ENCODE measurements around the gene EIF2S1. TPM values are rescaled to one million over a fixed set of nuclear protein-coding genes. Genes with fewer than 3 reads are reported as not detected.
"Not testable (repeated sequence)": the region's sequence is repeated elsewhere in the genome, so short reads cannot be mapped to it uniquely, and the experiment has no call there.

The EIF2S1 gene
- total RNA-seq, 4 donors from 2014 or later: 27.1 to 74.3 (median 35.9) TPM

DNA sequence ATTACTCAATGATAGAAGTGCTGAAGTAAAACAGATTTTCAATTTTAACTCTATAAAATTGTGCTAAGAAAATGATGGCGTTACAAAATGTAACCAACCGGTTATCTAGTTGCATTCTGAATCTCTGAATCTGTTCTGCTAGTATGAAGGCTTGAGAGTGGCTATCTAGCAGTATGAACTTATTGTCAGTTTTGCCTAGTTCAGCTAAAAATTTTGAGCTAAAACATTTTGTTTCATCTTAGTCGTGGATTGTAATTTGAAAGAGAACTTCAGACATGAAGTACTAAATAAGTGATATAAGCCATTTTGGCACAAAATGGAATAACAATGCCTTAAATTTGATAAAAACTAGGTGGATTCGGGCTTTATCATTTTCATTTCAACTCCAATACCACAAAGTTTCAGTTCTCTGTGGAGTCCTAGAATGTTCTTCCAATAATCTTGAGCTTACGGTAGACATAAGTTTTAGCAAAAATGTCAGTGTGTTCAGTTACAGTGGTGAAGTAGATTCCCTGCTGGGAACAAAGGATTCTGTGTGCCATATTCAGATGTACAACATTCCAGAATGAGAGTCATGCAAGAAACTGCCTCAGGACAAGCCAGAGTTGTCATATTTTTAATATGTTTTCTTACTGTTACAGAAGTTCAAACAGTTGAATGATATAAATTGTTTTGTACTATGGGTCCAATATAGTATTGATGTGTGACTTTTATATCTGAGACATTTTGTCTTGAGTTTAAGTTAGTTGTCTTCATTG lies 28.6 kb upstream of the EIF2S1 start:
- Histone ChIP-seq H3K9me3 (no peaks in the 10 kb centered on the region), H3K27me3 (no peaks in the 10 kb centered on the region), H3K36me3 (peaks cover 0 to 71% (median 0%) of the 10 kb centered on the region in 3 donors), H3K27ac (no peak overlapping the region), H3K4me1 (no peaks in the 10 kb centered on the region), H3K4me3 (no peak overlapping the region)
- TF ChIP-seq, protein P1, sequence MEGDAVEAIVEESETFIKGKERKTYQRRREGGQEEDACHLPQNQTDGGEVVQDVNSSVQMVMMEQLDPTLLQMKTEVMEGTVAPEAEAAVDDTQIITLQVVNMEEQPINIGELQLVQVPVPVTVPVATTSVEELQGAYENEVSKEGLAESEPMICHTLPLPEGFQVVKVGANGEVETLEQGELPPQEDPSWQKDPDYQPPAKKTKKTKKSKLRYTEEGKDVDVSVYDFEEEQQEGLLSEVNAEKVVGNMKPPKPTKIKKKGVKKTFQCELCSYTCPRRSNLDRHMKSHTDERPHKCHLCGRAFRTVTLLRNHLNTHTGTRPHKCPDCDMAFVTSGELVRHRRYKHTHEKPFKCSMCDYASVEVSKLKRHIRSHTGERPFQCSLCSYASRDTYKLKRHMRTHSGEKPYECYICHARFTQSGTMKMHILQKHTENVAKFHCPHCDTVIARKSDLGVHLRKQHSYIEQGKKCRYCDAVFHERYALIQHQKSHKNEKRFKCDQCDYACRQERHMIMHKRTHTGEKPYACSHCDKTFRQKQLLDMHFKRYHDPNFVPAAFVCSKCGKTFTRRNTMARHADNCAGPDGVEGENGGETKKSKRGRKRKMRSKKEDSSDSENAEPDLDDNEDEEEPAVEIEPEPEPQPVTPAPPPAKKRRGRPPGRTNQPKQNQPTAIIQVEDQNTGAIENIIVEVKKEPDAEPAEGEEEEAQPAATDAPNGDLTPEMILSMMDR (IDR thresholded peaks at IDR 0.05): no peak
- no peak for TF ChIP-seq POLR2A (IDR thresholded peaks at IDR 0.05)
- DNase-seq: no peak

DNA sequence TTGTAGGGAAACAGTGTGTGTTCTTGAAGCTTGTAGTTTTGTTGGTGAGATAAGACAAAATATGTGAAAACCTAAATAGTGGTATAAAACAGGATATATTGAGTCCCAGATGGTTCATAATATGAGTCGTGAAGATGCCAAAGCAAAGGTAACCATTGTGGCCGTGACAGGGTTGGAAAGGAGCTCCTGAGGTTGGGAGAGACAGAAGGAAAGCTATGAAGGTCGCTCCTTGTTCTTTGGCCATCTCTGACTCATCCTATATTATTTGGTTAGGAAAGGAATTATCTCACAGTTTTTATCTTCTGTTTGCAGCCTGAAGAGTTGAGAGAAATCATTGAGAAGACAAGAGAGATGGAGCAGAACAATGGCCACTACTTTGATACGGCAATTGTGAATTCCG lies 27.7 kb upstream of the EIF2S1 start:
- no peak overlapping the region for H3K27ac ChIP-seq
- TF ChIP-seq, protein P1 (IDR thresholded peaks at IDR 0.05): no peak
- no peak for TF ChIP-seq POLR2A (IDR thresholded peaks at IDR 0.05)
- DNase-seq: no peak
- H3K9me3 ChIP-seq: no peaks in the 10 kb centered on the region
- H3K36me3 ChIP-seq: peaks cover 0 to 73% (median 0%) of the 10 kb centered on the region in 3 donors
- no peak overlapping the region for H3K4me3 ChIP-seq
- no peaks in the 10 kb centered on the region for H3K4me1 ChIP-seq
- H3K27me3 ChIP-seq: no peaks in the 10 kb centered on the region

DNA sequence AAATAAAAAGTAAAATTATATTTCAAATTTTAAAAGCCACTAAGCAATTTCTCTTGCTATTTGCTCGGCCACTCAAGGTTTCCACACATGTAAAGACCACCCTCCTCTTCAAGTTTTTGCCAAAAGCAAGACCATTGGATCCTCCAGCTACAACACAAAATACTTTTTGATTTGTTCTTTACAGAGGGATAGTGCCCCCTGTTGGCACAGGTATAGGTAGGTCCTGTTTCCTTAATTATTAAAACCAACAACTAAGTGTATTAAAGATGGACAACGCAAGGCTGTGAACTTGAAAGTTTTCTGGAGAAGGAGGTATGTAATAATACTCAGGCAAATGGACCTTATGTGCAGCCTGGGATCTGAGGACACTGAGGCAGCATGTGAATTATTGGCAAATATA lies 24.3 kb upstream of the EIF2S1 start:
- H3K27me3 ChIP-seq: no peaks in the 10 kb centered on the region
- peaks cover 0 to 87% (median 0%) of the 10 kb centered on the region in 3 donors for H3K36me3 ChIP-seq
- no peaks in the 10 kb centered on the region for H3K4me1 ChIP-seq

DNA sequence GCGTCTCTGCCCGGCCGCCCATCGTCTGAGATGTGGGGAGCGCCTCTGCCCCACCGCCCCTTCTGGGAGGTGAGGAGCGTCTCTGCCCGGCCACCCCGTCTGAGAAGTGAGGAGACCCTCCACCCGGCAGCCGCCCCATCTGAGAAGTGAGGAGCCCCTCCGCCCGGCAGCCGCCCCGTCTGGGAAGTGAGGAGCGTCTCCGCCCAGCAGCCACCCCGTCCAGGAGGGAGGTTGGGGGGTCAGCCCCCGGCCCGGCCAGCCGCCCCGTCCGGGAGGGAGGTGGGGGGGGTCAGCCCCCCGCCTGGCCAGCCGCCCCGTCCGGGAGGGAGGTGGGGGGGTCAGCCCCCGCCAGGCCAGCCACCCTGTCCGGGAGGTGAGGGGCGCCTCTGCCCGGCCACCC lies 18.9 kb upstream of the EIF2S1 start:
- not testable (repeated sequence) for H3K9me3 ChIP-seq, H3K4me1 ChIP-seq, DNase-seq, H3K4me3 ChIP-seq, H3K27ac ChIP-seq, H3K27me3 ChIP-seq
- peaks cover 0 to 93% (median 0%) of the 10 kb centered on the region in 3 donors for H3K36me3 ChIP-seq

More for the DNA sequence above, 24.3 kb upstream of the EIF2S1 start:
- H3K27ac ChIP-seq: no peak overlapping the region
- H3K9me3 ChIP-seq: no peaks in the 10 kb centered on the region
- DNase-seq: no peak
- TF ChIP-seq, protein P1 (IDR thresholded peaks at IDR 0.05): peak in 4 of 6 experiments; percentile 22 to 32 (median 28)
- no peak for TF ChIP-seq POLR2A (IDR thresholded peaks at IDR 0.05)
- H3K4me3 ChIP-seq: no peak overlapping the region

DNA sequence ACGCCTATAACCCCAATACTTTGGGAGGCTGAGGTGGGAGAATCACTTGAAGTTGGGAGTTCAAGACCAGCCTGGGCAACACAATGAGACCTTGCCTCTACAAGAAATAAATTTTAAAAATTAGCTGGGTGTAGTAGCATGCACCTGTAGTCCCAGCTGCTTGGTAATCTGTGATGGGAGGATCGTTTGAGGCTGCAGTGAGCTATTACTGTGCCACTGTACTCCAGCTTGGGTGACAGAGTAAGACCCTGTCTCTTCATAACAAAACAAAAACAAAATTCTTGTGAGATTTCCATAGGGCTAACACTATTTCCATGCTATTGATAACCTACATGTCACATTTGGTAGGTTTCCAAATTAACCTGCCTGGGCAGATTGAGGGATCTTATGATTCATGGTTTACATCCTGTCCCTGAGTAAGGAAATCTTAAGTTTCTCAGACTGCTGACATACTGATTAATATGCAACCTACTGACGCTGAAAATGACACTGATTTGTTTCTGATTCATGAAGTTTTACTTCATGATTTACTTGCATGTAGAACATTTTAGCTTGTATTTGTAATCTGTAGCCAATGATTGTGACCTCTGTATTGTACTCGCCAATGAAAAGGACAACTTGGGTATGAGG lies 16.4 kb upstream of the EIF2S1 start:
- no peak for TF ChIP-seq POLR2A (IDR thresholded peaks at IDR 0.05)
- TF ChIP-seq, protein P1 (IDR thresholded peaks at IDR 0.05): no peak
- peaks cover 0 to 93% (median 0%) of the 10 kb centered on the region in 3 donors for H3K36me3 ChIP-seq

DNA sequence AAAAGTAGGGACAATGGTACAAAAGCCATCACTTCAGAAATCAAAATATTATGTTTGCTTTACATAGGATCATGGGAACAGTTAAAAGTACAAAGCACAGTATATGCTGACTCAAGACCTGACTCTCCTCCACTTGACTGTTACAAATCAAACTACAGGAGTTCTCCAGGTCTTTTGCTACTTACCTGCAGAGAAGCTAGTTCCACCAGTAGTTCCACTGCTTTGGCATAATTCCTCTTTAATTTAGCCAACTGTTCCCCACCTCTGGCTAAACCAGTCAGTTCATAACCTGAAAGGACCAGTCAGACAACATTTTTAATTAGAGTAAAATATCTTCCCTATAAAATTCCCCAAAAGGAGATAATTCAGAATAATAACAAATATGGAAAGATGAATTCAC lies 14.5 kb upstream of the EIF2S1 start:
- no peak for DNase-seq
- Histone ChIP-seq H3K9me3 (no peaks in the 10 kb centered on the region), H3K4me1 (no peaks in the 10 kb centered on the region), H3K36me3 (peaks cover 0 to 95% (median 0%) of the 10 kb centered on the region in 3 donors), H3K27me3 (no peaks in the 10 kb centered on the region), H3K4me3 (no peak overlapping the region), H3K27ac (no peak overlapping the region)
- no peak for TF ChIP-seq POLR2A (IDR thresholded peaks at IDR 0.05)
- TF ChIP-seq, protein P1 (IDR thresholded peaks at IDR 0.05): no peak

More for the DNA sequence above, 16.4 kb upstream of the EIF2S1 start:
- H3K9me3 ChIP-seq: no peaks in the 10 kb centered on the region
- no peak overlapping the region for H3K4me3 ChIP-seq
- DNase-seq: no peak
- H3K4me1 ChIP-seq: no peaks in the 10 kb centered on the region
- H3K27me3 ChIP-seq: no peaks in the 10 kb centered on the region
- H3K27ac ChIP-seq: no peak overlapping the region

Measured in Peyer's patch (tissue), 4 donors.